K562 (cell line): ENCODE results near the gene MILR1. TPM values are rescaled to one million over a fixed set of nuclear protein-coding genes. Genes with fewer than 3 reads are reported as not detected.
A peak's percentile ranks its signal among the peaks of the same experiment; 100 is the strongest.

ENCODE experiments used
- CEBPB ChIP-seq: fragments of 450-650 bp; IDR thresholded peaks from 2 replicates; pipeline ENCODE4 v1.6.1; 2016; ENCODE audit warnings: missing genetic modification characterization, missing compliant biosample characterization
- MAZ ChIP-seq, 2 experiments: fragments of 450-650 bp in 1 of 2; sonication (generic) in 1 of 2; formaldehyde crosslinking; IDR thresholded peaks in 1 of 2; conservative IDR thresholded peaks in 1 of 2; 2 replicates each; pipeline versions ENCODE4 v1.4.0 to v1.5.0; 2020; ENCODE audit warnings: mild to moderate bottlenecking in 1 of 2, missing genetic modification reagents in 1 of 2
- MCM3 ChIP-seq: fragments of 450-650 bp; IDR thresholded peaks from 2 replicates; pipeline ENCODE4 v1.6.1; 2016
- MYC ChIP-seq, 2 experiments: fragments of 250-450 bp in 1 of 2; sonication (Bioruptor Pico) in 1 of 2; IDR thresholded peaks; 2 replicates each; pipeline versions ENCODE4 v1.5.1 to v1.6.1; 2012 to 2021; ENCODE audit warnings: low read depth in 2 of 2, borderline replicate concordance in 1 of 2, improper control_type of control experiment in 1 of 2, low read length in 1 of 2, mild to moderate bottlenecking in 1 of 2, moderate library complexity in 1 of 2
- NCOA4 ChIP-seq: fragments of 450-650 bp; IDR thresholded peaks from 2 replicates; pipeline ENCODE4 v1.6.1; 2018; ENCODE audit warnings: mild to moderate bottlenecking; ENCODE audit not compliant: partially characterized antibody
- NELFE ChIP-seq: IDR thresholded peaks from 2 replicates; pipeline ENCODE4 v1.6.1; 2011; ENCODE audit warnings: mild to moderate bottlenecking; ENCODE audit not compliant: insufficient read depth, insufficient read length
- NR2C1 ChIP-seq, 2 experiments: fragments of 450-650 bp; IDR thresholded peaks; 2 replicates each; pipeline ENCODE4 v1.6.1; 2017; ENCODE audit warnings: mild to moderate bottlenecking in 2 of 2, antibody characterized with exemption in 1 of 2, inconsistent platforms in 1 of 2, missing compliant biosample characterization in 1 of 2, missing genetic modification characterization in 1 of 2
- NR2F6 ChIP-seq: fragments of 450-650 bp; formaldehyde crosslinking; IDR thresholded peaks from 2 replicates; pipeline ENCODE4 v1.4.0; 2020; ENCODE audit warnings: mild to moderate bottlenecking
- POLR2A ChIP-seq: fragments of 450-650 bp; conservative IDR thresholded peaks from 2 replicates; pipeline ENCODE4 v1.6.1; 2016
- PRMT5 ChIP-seq: sonication (generic); formaldehyde crosslinking; IDR thresholded peaks from 2 replicates; pipeline ENCODE4 v1.5.0; 2020; ENCODE audit warnings: missing genetic modification reagents
- RUNX1 ChIP-seq: sonication (generic); IDR thresholded peaks from 2 replicates; pipeline ENCODE4 v1.6.1; 2016; ENCODE audit warnings: antibody characterized with exemption, low read depth
- SIN3A ChIP-seq, 2 experiments: fragments of 150-350 bp in 1 of 2; IDR thresholded peaks; 2 replicates each; pipeline ENCODE4 v1.6.1; 2011 to 2016; ENCODE audit warnings: borderline replicate concordance in 2 of 2, low read depth in 2 of 2, low read length in 2 of 2, mild to moderate bottlenecking in 2 of 2, moderate library complexity in 2 of 2; ENCODE audit not compliant: control insufficient read depth in 1 of 2
- STAG1 ChIP-seq: sonication (generic); formaldehyde crosslinking; IDR thresholded peaks from 2 replicates; pipeline ENCODE4 v1.5.0; 2020; ENCODE audit warnings: missing genetic modification reagents, borderline replicate concordance
- SUPT5H ChIP-seq: fragments of 450-650 bp; IDR thresholded peaks from 2 replicates; pipeline ENCODE4 v1.6.1; 2016
- TEAD2 ChIP-seq: fragments of 450-650 bp; IDR thresholded peaks from 2 replicates; pipeline ENCODE4 v1.6.1; 2016; ENCODE audit warnings: missing genetic modification characterization, control low read depth, missing compliant biosample characterization
- ZNF143 ChIP-seq: sonication (generic); formaldehyde crosslinking; IDR thresholded peaks from 2 replicates; pipeline ENCODE4 v1.9.0; 2022; ENCODE audit warnings: mild to moderate bottlenecking, missing genetic modification reagents
- ZNF24 ChIP-seq: fragments of 450-650 bp; IDR thresholded peaks from 2 replicates; pipeline ENCODE4 v1.6.1; 2016
- ZNF311 ChIP-seq: fragments of 250-450 bp; sonication (Bioruptor Pico); IDR thresholded peaks from 2 replicates; pipeline ENCODE4 v1.4.0; 2020; ENCODE audit warnings: mild to moderate bottlenecking, moderate library complexity
- ZNF518B ChIP-seq: fragments of 250-450 bp; sonication (Bioruptor Pico); IDR thresholded peaks from 2 replicates; pipeline ENCODE4 v1.5.0; 2021; ENCODE audit warnings: mild to moderate bottlenecking, moderate library complexity
- polyA plus RNA-seq, 8 experiments: library from polyadenylated mRNA; depleted of rRNA in 4 of 8; stranded (reverse) in 5 of 8; unstranded in 3 of 8; fragments of >200 nt; fragmentation: Nextera tagmentation in 2 of 8; fragmentation: Illumina TruSeq in 1 of 8; extraction: Ambion mirVana in 2 of 8; extraction: Trizol in 1 of 8; gene quantifications; 2 replicates each; pipeline versions ENCODE4 v1.2.1 to v1.2.3, GENCODE V29; 2011 to 2014; ENCODE audit warnings: inconsistent platforms in 1 of 8, missing spikeins in 1 of 8
- total RNA-seq, 7 experiments: library from RNA; depleted of rRNA in 6 of 7; stranded (reverse); fragments of >200 nt in 6 of 7; fragmentation: Illumina TruSeq in 2 of 7; extraction: Trizol in 2 of 7; gene quantifications; 2 replicates each; pipeline versions ENCODE4 v1.2.1 to v1.2.3, GENCODE V29; 2011 to 2021; ENCODE audit warnings: low replicate concordance in 1 of 7
- TF ChIP-seq, protein P1 (sequence below): sonication (generic); IDR thresholded peaks from 2 replicates; pipeline ENCODE4 v1.6.1; 2016
- TF ChIP-seq, protein P2 (sequence below): sonication (generic); formaldehyde crosslinking; IDR thresholded peaks from 2 replicates; pipeline ENCODE4 v1.8.0; 2022; ENCODE audit warnings: mild to moderate bottlenecking, missing genetic modification reagents
- TF ChIP-seq, protein P3 (sequence below): fragments of 450-650 bp; IDR thresholded peaks from 2 replicates; pipeline ENCODE4 v1.6.1; 2016; ENCODE audit warnings: missing biosample characterization, missing genetic modification characterization

The MILR1 gene
- total and polyA plus RNA-seq, 9 of the 15 experiments (the other 6 are each of a cell fraction or from before 2014, with no cell fraction given), result 3.8 to 14.1 (median 7.1) TPM

GRCh38 chr17:64506201-64506575, 57.3 kb downstream of the MILR1 start, which contains the start of gene DDX5 (continued):
- TF ChIP-seq, protein P1, sequence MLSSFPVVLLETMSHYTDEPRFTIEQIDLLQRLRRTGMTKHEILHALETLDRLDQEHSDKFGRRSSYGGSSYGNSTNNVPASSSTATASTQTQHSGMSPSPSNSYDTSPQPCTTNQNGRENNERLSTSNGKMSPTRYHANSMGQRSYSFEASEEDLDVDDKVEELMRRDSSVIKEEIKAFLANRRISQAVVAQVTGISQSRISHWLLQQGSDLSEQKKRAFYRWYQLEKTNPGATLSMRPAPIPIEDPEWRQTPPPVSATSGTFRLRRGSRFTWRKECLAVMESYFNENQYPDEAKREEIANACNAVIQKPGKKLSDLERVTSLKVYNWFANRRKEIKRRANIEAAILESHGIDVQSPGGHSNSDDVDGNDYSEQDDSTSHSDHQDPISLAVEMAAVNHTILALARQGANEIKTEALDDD, result no peak
- peak; percentile 59 for TF ChIP-seq CEBPB
- TF ChIP-seq MAZ (CRISPR knock-in tag; conservative IDR thresholded peaks at IDR 0.05 in 1 of 2, IDR thresholded peaks at IDR 0.05 in 1 of 2), result peak; percentile 37 to 94; a peak in 3 of 4 replicates
- peak; percentile 51; the same call in 1 of the 2 replicates for TF ChIP-seq STAG1 (CRISPR knock-in tag)
- peak; percentile 99 for TF ChIP-seq SUPT5H
- no peak for TF ChIP-seq NCOA4
- TF ChIP-seq TEAD2 (tag), result 0 out of 2 replicates have a peak, but pooled peaks have one; percentile 65
- TF ChIP-seq NELFE, result peak; percentile 89
- TF ChIP-seq MYC (IDR thresholded peaks at IDR 0.05; ENCODE audit: low read depth, low read length), result no peak; the same call in 1 of the 2 replicates
- no peak for TF ChIP-seq MYC (CRISPR knock-in tag; IDR thresholded peaks at IDR 0.05; ENCODE audit: borderline replicate concordance, low read depth)
- TF ChIP-seq, protein P2, sequence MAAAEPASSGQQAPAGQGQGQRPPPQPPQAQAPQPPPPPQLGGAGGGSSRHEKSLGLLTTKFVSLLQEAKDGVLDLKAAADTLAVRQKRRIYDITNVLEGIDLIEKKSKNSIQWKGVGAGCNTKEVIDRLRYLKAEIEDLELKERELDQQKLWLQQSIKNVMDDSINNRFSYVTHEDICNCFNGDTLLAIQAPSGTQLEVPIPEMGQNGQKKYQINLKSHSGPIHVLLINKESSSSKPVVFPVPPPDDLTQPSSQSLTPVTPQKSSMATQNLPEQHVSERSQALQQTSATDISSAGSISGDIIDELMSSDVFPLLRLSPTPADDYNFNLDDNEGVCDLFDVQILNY (CRISPR knock-in tag), result no peak
- peak; percentile 81 for TF ChIP-seq NR2C1 (IDR thresholded peaks at IDR 0.05)
- TF ChIP-seq NR2C1 (tag; IDR thresholded peaks at IDR 0.05), result peak; percentile 86
- no peak for TF ChIP-seq PRMT5 (CRISPR knock-in tag)
- peak; percentile 80 for TF ChIP-seq ZNF143
- TF ChIP-seq, protein P3, sequence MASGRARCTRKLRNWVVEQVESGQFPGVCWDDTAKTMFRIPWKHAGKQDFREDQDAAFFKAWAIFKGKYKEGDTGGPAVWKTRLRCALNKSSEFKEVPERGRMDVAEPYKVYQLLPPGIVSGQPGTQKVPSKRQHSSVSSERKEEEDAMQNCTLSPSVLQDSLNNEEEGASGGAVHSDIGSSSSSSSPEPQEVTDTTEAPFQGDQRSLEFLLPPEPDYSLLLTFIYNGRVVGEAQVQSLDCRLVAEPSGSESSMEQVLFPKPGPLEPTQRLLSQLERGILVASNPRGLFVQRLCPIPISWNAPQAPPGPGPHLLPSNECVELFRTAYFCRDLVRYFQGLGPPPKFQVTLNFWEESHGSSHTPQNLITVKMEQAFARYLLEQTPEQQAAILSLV (tag), result no peak
- no peak for TF ChIP-seq ZNF311 (CRISPR knock-in tag)
- no peak for TF ChIP-seq RUNX1
- peak; percentile 81 to 83; a peak in 2 of 4 replicates for TF ChIP-seq SIN3A (IDR thresholded peaks at IDR 0.05; ENCODE audit: borderline replicate concordance in 2 of 2, control insufficient read depth in 1 of 2, low read depth in 2 of 2, low read length in 2 of 2)
- TF ChIP-seq ZNF518B, result no peak
- TF ChIP-seq ZNF24, result peak; percentile 91
- peak; percentile 100 for TF ChIP-seq POLR2A
- TF ChIP-seq MCM3, result no peak
- no peak for TF ChIP-seq NR2F6 (CRISPR knock-in tag)
